ENCODE results near the gene ICA1L.

ICA1L gene

GRCh38 chr2:202822411-202822810 is 49.2 kb downstream of the ICA1L start:
- Histone ChIP-seq H3K36me3 (ENCODE audit: control insufficient read depth in 2 of 2, insufficient read depth in 1 of 2, low read length in 2 of 2) (no peaks in the 10 kb centered on the region), H3K9me3 (ENCODE audit: control insufficient read depth, insufficient read depth, low read depth, low read length) (no peaks in the 10 kb centered on the region), H3K27ac (ENCODE audit: extremely low read depth, low read depth, low read length) (no peak overlapping the region), H3K4me3 (ENCODE audit: low read depth, low read length) (no peak overlapping the region), H3K4me1 (ENCODE audit: control insufficient read depth, insufficient read depth, low read length) (peaks cover 7% of the 10 kb centered on the region)
- POLR2A ChIA-PET: no interaction called here
- CTCF ChIA-PET: interaction anchor here (0.5 to 1.0 kb wide), 3 partner anchors 25 to 133 kb away, joined by 3 read pairs; no protein-coding TSS in a partner anchor
- TF ChIP-seq GLI4 (tag by site-specific recombination; IDR thresholded peaks at IDR 0.05) (no peak), KLF7 (tag by site-specific recombination; IDR thresholded peaks at IDR 0.05; ENCODE audit: borderline replicate concordance) (no peak), SP7 (tag by site-specific recombination; IDR thresholded peaks at IDR 0.05) (peak; percentile 97), ZNF692 (tag by site-specific recombination; IDR thresholded peaks at IDR 0.05) (peak; percentile 25; the same call in 1 of the 2 replicates), ZNF2 (tag by site-specific recombination; IDR thresholded peaks at IDR 0.05) (no peak), ZNF221 (tag by site-specific recombination; IDR thresholded peaks at IDR 0.05; ENCODE audit: borderline replicate concordance) (no peak), ZNF112 (tag by site-specific recombination; IDR thresholded peaks at IDR 0.05) (no peak), ZNF157 (tag by site-specific recombination; IDR thresholded peaks at IDR 0.05) (no peak), TRIM28 (IDR thresholded peaks at IDR 0.05; ENCODE audit: borderline replicate concordance, low read length) (no peak), ZNF768 (tag by site-specific recombination; IDR thresholded peaks at IDR 0.05) (no peak), ZBTB7A (tag by site-specific recombination; IDR thresholded peaks at IDR 0.05; ENCODE audit: low read depth) (no peak), IKZF3 (tag by site-specific recombination; IDR thresholded peaks at IDR 0.05) (no peak), ZNF274 (IDR thresholded peaks at IDR 0.05; ENCODE audit: low read length) (no peak), ZNF274 (tag by site-specific recombination; IDR thresholded peaks at IDR 0.05; ENCODE audit: borderline replicate concordance) (no peak), ZNF747 (tag by site-specific recombination; IDR thresholded peaks at IDR 0.05) (no peak), ZNF292 (tag by site-specific recombination; IDR thresholded peaks at IDR 0.05; ENCODE audit: borderline replicate concordance, low read depth) (no peak), ZNF146 (tag by site-specific recombination; IDR thresholded peaks at IDR 0.05) (no peak), GLIS2 (tag by site-specific recombination; IDR thresholded peaks at IDR 0.05) (no peak), ZNF843 (tag by site-specific recombination; IDR thresholded peaks at IDR 0.05) (peak; percentile 92), ZNF664 (tag by site-specific recombination; IDR thresholded peaks at IDR 0.05) (no peak; the same call in 1 of the 2 replicates), GLIS1 (tag by site-specific recombination; IDR thresholded peaks at IDR 0.05) (peak; percentile 79), PATZ1 (tag by site-specific recombination; IDR thresholded peaks at IDR 0.05) (peak; percentile 50; the same call in 1 of the 2 replicates), ZBTB20 (tag by site-specific recombination; IDR thresholded peaks at IDR 0.05) (no peak), ZNF416 (tag by site-specific recombination; IDR thresholded peaks at IDR 0.05) (no peak), ZNF302 (tag by site-specific recombination; IDR thresholded peaks at IDR 0.05; ENCODE audit: low read depth) (no peak), EGR2 (tag by site-specific recombination; IDR thresholded peaks at IDR 0.05; ENCODE audit: low read depth) (no peak), ZNF311 (tag by site-specific recombination; IDR thresholded peaks at IDR 0.05; ENCODE audit: borderline replicate concordance) (no peak), WT1 (tag by site-specific recombination; IDR thresholded peaks at IDR 0.05) (peak; percentile 98), ZNF248 (tag by site-specific recombination; IDR thresholded peaks at IDR 0.05) (no peak), ZNF214 (tag by site-specific recombination; IDR thresholded peaks at IDR 0.05; ENCODE audit: borderline replicate concordance) (no peak), ZSCAN16 (tag by site-specific recombination; IDR thresholded peaks at IDR 0.05) (no peak), ZNF670 (tag by site-specific recombination; IDR thresholded peaks at IDR 0.05; ENCODE audit: low read depth) (no peak), ZNF639 (tag by site-specific recombination; IDR thresholded peaks at IDR 0.05) (no peak), PRDM10 (tag by site-specific recombination; IDR thresholded peaks at IDR 0.05) (no peak)

Data from HEK293 (cell line).